ENCODE results near the gene DEFB121.

The DEFB121 gene

GRCh38 chr20:31355981-31356380, 50.0 kb downstream of the DEFB121 start:
- no peak for DNase-seq

Data from CD4-positive, alpha-beta T cell treated with Interleukin-17A for 4 hours (primary cell).